GM10266 (cell line): ENCODE results near the gene SLC5A1.

Source experiments
- DNase-seq: peaks from one replicate; pipeline ENCODE4 v3.0.0; 2012; ENCODE audit errors: extremely low spot score
- CTCF ChIP-seq: IDR thresholded peaks from 2 replicates; pipeline ENCODE4 v1.5.1; 2012; ENCODE audit warnings: mild to moderate bottlenecking, low read depth; ENCODE audit not compliant: control insufficient read depth, insufficient read depth; ENCODE audit errors: missing control alignments

Gene SLC5A1

GRCh38 chr22:32031466-32031865 is 11.6 kb upstream of the SLC5A1 start:
- DNase-seq = no peak
- no peak for TF ChIP-seq CTCF

- TF ChIP-seq CTCF = no peak
- DNase-seq = no peak
Observed at GRCh38 chr22:32034275-32034674, 8.8 kb upstream of the SLC5A1 start.

- no peak for DNase-seq
- TF ChIP-seq CTCF = no peak
Observed at GRCh38 chr22:32037236-32037635, 5.8 kb upstream of the SLC5A1 start.

GRCh38 chr22:32040324-32040904 is 2.6 kb upstream of the SLC5A1 start:
- no peak for DNase-seq
- no peak for TF ChIP-seq CTCF

- no peak for DNase-seq
Observed at GRCh38 chr22:32043391-32043790, 330 bp downstream of the SLC5A1 start.

GRCh38 chr22:32044477-32044876 is 1.4 kb downstream of the SLC5A1 start:
- no peak for DNase-seq
- TF ChIP-seq CTCF = no peak

More at GRCh38 chr22:32043391-32043790, 330 bp downstream of the SLC5A1 start:
- no peak for TF ChIP-seq CTCF

GRCh38 chr22:32044913-32045312 is 1.9 kb downstream of the SLC5A1 start:
- no peak for TF ChIP-seq CTCF
- no peak for DNase-seq
